ENCODE measurements around the gene NSRP1.

The NSRP1 gene

DNA sequence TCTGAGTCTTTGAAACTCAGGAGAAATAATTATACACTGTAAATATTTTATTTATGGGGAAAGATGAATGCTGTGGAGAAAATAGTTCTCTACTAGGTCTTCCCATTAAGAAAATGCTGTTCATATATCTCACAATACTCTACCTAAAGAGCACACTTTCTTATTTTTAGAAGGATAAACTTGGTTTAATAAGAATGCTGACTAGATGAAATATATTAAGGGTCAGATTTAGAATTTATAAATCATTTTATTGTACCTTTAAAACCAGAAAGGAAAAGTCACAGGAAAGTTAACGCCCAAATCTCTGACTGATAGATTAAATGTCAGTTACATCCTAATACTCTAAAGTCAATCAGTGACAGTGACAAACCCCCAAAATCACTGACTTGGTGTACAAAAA is 70.1 kb downstream of the NSRP1 start:
- POLR2A ChIA-PET, result no interaction called here
- H3K27ac ChIP-seq (ENCODE audit: extremely low read depth, low read depth, low read length), result no peak overlapping the region
- no peaks in the 10 kb centered on the region for H3K9me3 ChIP-seq (ENCODE audit: control insufficient read depth, insufficient read depth, low read depth, low read length)
- H3K36me3 ChIP-seq (ENCODE audit: control insufficient read depth in 2 of 2, insufficient read depth in 1 of 2, low read length in 2 of 2), result peaks cover 47 to 53% of the 10 kb centered on the region in 2 experiments
- no peaks in the 10 kb centered on the region for H3K4me1 ChIP-seq (ENCODE audit: control insufficient read depth, insufficient read depth, low read length)
- CTCF ChIA-PET, result interaction anchor here (1.3 kb wide), 1 partner anchor 91 kb away, joined by 4 read pairs; no protein-coding TSS in a partner anchor
- no peak overlapping the region for H3K4me3 ChIP-seq (ENCODE audit: low read depth, low read length)
- TF ChIP-seq ZNF37A (tag by site-specific recombination; IDR thresholded peaks at IDR 0.05) (no peak), SP2 (tag by site-specific recombination; IDR thresholded peaks at IDR 0.05) (no peak), ATF2 (tag by site-specific recombination; IDR thresholded peaks at IDR 0.05; ENCODE audit: low read depth) (no peak), ZNF626 (tag by site-specific recombination; IDR thresholded peaks at IDR 0.05) (no peak), TRIM28 (IDR thresholded peaks at IDR 0.05; ENCODE audit: borderline replicate concordance, low read length) (no peak), ZNF416 (tag by site-specific recombination; IDR thresholded peaks at IDR 0.05) (no peak), KLF1 (tag by site-specific recombination; IDR thresholded peaks at IDR 0.05) (no peak), ZNF623 (tag by site-specific recombination; IDR thresholded peaks at IDR 0.05) (no peak), ZBTB26 (tag by site-specific recombination; optimal IDR thresholded peaks at IDR 0.05) (no peak), ZNF366 (tag by site-specific recombination; conservative IDR thresholded peaks at IDR 0.05) (no peak), ZNF560 (tag by site-specific recombination; IDR thresholded peaks at IDR 0.05; ENCODE audit: borderline replicate concordance) (no peak), MZF1 (tag by site-specific recombination; IDR thresholded peaks at IDR 0.05; ENCODE audit: borderline replicate concordance) (no peak), REST (tag by site-specific recombination; IDR thresholded peaks at IDR 0.05) (no peak)
- TF ChIP-seq, protein P1, sequence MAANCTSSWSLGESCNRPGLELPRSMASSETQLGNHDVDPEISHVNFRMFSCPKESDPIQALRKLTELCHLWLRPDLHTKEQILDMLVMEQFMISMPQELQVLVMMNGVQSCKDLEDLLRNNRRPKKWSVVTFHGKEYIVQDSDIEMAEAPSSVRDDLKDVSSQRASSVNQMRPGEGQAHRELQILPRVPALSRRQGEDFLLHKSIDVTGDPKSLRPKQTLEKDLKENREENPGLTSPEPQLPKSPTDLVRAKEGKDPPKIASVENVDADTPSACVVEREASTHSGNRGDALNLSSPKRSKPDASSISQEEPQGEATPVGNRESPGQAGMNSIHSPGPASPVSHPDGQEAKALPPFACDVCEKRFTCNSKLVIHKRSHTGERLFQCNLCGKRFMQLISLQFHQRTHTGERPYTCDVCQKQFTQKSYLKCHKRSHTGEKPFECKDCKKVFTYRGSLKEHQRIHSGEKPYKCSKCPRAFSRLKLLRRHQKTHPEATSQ (tag by site-specific recombination; IDR thresholded peaks at IDR 0.05), result no peak
- TF ChIP-seq, protein P2, sequence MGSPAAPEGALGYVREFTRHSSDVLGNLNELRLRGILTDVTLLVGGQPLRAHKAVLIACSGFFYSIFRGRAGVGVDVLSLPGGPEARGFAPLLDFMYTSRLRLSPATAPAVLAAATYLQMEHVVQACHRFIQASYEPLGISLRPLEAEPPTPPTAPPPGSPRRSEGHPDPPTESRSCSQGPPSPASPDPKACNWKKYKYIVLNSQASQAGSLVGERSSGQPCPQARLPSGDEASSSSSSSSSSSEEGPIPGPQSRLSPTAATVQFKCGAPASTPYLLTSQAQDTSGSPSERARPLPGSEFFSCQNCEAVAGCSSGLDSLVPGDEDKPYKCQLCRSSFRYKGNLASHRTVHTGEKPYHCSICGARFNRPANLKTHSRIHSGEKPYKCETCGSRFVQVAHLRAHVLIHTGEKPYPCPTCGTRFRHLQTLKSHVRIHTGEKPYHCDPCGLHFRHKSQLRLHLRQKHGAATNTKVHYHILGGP (tag by site-specific recombination; IDR thresholded peaks at IDR 0.05), result no peak
- TF ChIP-seq, protein P3, sequence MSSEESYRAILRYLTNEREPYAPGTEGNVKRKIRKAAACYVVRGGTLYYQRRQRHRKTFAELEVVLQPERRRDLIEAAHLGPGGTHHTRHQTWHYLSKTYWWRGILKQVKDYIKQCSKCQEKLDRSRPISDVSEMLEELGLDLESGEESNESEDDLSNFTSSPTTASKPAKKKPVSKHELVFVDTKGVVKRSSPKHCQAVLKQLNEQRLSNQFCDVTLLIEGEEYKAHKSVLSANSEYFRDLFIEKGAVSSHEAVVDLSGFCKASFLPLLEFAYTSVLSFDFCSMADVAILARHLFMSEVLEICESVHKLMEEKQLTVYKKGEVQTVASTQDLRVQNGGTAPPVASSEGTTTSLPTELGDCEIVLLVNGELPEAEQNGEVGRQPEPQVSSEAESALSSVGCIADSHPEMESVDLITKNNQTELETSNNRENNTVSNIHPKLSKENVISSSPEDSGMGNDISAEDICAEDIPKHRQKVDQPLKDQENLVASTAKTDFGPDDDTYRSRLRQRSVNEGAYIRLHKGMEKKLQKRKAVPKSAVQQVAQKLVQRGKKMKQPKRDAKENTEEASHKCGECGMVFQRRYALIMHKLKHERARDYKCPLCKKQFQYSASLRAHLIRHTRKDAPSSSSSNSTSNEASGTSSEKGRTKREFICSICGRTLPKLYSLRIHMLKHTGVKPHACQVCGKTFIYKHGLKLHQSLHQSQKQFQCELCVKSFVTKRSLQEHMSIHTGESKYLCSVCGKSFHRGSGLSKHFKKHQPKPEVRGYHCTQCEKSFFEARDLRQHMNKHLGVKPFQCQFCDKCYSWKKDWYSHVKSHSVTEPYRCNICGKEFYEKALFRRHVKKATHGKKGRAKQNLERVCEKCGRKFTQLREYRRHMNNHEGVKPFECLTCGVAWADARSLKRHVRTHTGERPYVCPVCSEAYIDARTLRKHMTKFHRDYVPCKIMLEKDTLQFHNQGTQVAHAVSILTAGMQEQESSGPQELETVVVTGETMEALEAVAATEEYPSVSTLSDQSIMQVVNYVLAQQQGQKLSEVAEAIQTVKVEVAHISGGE (tag by site-specific recombination; conservative IDR thresholded peaks at IDR 0.05; ENCODE audit: low read depth), result no peak
